Erythroblast (primary cell): Measurements from ENCODE around the gene COL6A5.
"Not testable (repeated sequence)": the region's sequence is repeated elsewhere in the genome, so short reads cannot be mapped to it uniquely, and the experiment has no call there.

ENCODE experiments used
- DNase-seq, 2 experiments: peaks; one replicate each; lab custom pipeline; 2025; lab: John Stamatoyannopoulos, UW
- GATA1 ChIP-seq: IDR thresholded peaks from 2 replicates; pipeline ENCODE4 v1.6.1; 2011; ENCODE audit warnings: low read depth, mild to moderate bottlenecking, control low read depth, low read length, moderate library complexity
- POLR2A ChIP-seq: IDR thresholded peaks from 2 replicates; pipeline ENCODE4 v1.6.1; 2011; ENCODE audit warnings: mild to moderate bottlenecking, low read length

COL6A5 gene

GRCh38 chr3:130377960-130378676, 32.6 kb downstream of the COL6A5 start:
- DNase-seq: peak; percentile 49 to 81

DNA sequence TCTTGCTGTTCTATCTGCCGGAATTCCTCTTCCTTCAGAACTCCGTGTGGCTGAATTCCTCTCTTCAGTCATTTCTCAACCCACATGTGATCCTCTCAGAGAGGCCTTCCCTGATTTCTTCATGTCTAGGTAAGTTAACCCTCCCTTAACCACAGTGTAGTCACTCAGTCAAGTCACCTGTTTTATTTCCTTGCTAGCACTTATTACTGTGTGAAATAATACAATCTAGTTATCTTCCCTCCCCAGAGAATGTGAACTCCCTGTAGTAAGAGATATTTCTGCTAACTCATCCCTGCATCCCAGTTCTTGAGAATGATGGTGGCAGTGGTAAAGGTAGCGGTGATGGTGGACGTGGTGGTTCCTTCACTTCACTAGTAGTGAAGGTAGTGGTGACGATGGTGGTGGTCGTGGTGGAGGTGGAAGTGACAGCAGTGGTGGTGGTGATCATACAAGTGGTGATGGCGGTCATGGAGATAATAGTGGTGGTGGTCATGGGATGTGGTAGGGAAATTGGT, 33.3 kb downstream of the COL6A5 start:
- DNase-seq: peak in 1 of 2 experiments; percentile 14
- TF ChIP-seq GATA1 (no peak), POLR2A (no peak)

More at GRCh38 chr3:130377960-130378676, 32.6 kb downstream of the COL6A5 start:
- TF ChIP-seq GATA1 (no peak), POLR2A (no peak)

DNA sequence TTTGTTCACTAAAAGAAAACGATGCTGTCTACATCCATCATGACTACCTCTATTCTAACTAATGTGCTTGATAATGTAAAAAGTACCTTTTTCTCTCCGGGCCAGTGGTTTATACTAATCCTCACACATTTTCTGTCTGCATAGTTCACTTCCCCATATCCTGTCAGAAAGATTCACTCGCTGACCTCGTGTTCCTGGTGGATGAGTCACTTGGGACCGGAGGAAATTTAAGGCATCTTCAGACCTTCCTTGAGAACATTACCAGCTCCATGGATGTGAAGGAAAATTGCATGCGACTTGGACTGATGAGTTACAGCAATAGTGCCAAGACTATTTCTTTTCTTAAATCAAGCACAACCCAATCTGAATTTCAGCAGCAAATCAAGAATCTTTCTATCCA, 33.8 kb downstream of the COL6A5 start:
- TF ChIP-seq POLR2A (no peak), GATA1 (no peak)
- DNase-seq: no peak

- TF ChIP-seq POLR2A (no peak), GATA1 (no peak)
Measured at GRCh38 chr3:130380398-130380797, 34.9 kb downstream of the COL6A5 start.

DNA sequence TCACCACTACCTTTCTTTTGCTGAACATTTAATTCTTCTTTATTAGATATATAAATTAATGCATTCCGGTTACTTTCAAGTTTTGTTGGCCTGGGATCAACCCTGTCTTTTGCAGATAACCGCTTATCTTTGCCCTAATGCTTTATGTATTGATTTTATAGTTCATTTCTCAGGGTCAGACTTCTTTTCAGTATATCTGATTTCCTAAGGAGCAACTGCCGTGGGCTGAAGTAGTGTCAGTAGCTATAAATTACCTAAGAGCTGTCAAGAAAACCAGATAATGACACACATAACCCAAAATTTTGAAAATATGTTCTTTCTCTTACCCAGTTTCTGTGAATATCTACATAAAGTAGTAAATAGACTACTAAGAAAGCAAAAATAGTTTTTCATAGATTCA, 38.0 kb downstream of the COL6A5 start:
- TF ChIP-seq GATA1 (no peak), POLR2A (no peak)
- no peak for DNase-seq

More at GRCh38 chr3:130380398-130380797, 34.9 kb downstream of the COL6A5 start:
- peak in 1 of 2 experiments; percentile 16 for DNase-seq

- DNase-seq: no peak
- no peak for TF ChIP-seq POLR2A
- no peak for TF ChIP-seq GATA1
Measured at GRCh38 chr3:130384476-130385025, 39.1 kb downstream of the COL6A5 start.

DNA sequence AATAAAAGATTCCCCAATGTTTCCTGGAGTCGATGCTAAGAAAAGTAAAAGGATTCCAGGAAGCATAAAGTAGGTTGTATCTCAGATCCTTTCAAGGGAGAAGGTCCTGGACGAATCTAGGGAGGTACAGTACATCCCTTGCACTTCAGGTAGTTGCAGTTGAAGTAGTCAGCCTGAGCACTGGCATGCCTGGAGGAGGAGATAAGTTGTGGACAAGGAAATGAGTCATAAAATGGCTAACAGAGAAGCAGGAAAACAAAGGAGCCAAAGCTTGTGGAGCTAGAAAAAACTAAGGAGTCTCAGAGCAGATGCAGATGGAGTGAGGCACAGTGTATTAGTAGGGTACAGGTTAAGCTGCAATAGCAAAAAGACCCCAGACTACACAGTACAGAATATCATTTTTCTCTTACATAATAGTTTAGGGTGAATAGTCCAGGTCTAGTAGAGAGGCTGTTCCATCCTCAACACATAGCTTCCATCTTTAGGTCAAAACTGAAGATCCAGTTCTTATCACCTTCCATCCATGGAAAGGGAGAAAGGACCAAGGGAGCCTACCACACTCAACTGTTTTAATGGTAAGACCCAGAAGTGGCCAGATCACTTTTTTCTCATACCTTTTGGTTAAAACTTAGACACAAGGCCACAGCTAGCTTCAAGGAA, 41.3 kb downstream of the COL6A5 start:
- no peak for DNase-seq
- TF ChIP-seq GATA1 (no peak), POLR2A (no peak)

DNA sequence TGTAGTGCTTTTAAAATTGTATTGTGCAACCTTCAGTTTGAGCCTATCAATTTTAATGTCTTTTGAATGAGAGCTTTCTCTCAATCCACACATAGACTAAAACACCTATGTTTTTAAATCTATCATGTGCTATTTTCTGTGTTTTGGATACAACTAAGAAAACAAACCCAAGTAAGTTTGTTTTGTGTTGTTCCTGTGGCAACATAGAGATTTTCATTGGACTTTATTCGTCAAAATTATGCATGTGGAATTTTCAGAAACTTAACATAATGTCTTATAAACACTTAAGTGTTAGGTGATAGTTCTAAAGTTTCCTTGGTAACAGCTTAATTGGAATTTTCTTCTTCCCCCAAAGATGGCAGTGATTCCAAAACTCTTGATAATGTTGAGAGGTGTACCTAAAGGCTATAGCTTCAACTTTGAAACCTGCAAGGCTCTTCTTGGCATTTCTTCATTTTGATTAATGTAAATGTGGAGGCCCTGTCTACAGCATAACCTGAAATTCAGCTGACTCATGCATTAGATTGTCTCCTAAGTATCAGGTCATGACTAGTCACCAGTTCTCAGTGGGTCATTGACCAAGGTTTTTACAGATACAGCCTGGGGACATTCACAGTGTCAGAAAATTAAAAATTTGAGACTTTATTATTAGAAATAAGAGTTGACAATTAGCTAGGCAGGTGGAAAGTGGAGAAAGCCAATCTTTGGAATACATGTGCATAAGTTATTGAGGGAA, 44.4 kb downstream of the COL6A5 start:
- TF ChIP-seq POLR2A: no peak
- TF ChIP-seq GATA1: no peak
- peak; percentile 4 to 7 for DNase-seq

DNA sequence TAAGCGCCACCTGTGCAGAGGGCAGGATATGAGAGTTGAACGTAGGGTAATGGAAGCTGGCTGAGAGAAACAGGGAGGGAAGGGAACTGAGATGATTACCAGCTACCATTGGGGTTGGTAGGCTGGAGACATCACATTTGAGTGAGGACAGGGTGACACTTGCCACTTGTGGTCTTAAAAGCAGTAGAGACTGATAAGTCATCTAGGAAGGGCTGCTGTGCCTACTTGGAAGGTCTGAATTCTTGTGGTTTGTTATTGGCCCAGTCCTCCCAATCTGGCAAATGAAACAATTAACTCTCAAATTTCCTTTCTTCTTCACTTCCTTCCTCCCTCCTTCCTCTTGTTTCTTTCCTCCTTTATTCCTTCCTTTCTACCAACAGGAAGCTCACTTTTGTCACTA, 46.8 kb downstream of the COL6A5 start:
- no peak for TF ChIP-seq GATA1

GRCh38 chr3:130393594-130393993, 48.1 kb downstream of the COL6A5 start:
- TF ChIP-seq GATA1 (no peak), POLR2A (no peak)
- DNase-seq: no peak

More for the DNA sequence above, 46.8 kb downstream of the COL6A5 start:
- DNase-seq: no peak

DNA sequence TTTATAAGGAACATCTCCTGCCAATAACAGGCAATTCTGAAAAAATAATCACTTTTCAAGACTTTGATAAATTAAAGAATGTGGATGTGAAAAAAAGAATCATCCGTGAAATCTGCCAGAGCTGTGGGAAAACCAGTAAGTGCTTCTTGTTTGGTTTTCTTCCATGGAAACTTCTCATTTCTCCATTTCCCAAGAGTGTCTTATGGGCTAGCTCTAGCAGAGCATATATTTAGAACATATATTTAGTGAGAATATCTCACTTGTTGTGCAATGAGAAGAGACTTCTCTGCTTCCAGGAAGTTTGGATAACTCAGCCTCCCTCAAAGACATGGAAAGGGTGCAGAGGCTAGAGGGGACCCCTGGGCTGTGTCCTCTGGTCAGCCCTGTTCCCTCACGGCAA, 49.9 kb downstream of the COL6A5 start:
- no peak for DNase-seq

DNA sequence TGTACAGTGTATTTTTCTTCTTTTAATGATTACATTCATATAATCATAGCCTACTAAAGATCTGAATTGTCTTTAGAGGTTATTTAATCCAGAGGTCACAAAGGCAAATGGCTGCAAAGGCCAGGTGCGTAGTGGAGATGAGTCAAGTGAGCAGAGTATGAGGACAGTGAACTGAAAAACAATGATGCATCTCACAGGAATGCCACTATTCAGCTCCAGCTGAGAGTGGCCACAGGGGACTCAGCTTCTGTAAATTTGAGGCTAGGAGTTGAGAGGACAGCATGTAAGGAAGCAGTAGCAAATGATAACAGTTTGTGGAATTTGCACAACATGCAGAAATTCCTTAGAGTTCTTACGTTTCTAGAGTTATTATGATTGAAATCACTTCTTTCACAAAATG, 50.4 kb downstream of the COL6A5 start:
- DNase-seq: no peak
- TF ChIP-seq POLR2A (no peak), GATA1 (no peak)

More for the DNA sequence above, 49.9 kb downstream of the COL6A5 start:
- TF ChIP-seq POLR2A (no peak), GATA1 (no peak)

DNA sequence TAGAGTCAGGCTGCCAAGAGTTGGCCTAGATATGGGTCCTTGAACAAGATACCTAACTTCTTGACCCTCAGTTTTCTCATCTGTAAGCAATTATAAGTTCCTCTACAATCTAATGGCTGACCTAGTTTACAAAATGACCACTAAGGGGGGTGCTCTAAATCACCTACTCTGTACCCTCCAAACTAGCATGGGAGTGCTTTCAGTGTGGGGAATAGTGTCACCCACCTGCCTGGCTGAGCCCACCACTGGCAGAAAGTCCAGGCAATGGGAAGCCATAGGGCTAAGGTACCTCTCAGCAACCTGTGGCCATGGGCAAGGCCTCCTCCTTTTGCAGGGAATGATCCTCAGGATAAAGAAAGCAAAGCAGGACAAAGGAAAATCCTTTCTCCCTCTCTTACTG, 58.9 kb downstream of the COL6A5 start:
- TF ChIP-seq POLR2A (no peak), GATA1 (no peak)
- no peak for DNase-seq

GRCh38 chr3:130405956-130406355, 60.5 kb downstream of the COL6A5 start:
- DNase-seq: no peak
- TF ChIP-seq GATA1 (no peak), POLR2A (no peak)

- DNase-seq: not testable (repeated sequence)
Measured at GRCh38 chr3:130408253-130408652, 62.8 kb downstream of the COL6A5 start.
